A673 (cell line): ENCODE results near the gene MIER2. TPM values are rescaled to one million over a fixed set of nuclear protein-coding genes. Genes with fewer than 3 reads are reported as not detected.

ENCODE experiments used
- BruUV-seq: library from RNA; stranded (reverse); fragments of 400-500 nt; replicated peaks from 2 replicates; lab custom pipeline; 2021; lab: Mats Ljungman, UMichigan
- CTCF ChIA-PET: fragments of 300-600 bp; sonication (Branson Sonifier 250); formaldehyde crosslinking; loops from one replicate; lab custom pipeline; 2022; ENCODE audit warnings: antibody characterized with exemption; lab: Charles Lee
- POLR2A ChIA-PET: fragments of 300-600 bp; sonication (Branson Sonifier 250); formaldehyde crosslinking; loops from one replicate; lab custom pipeline; 2022; ENCODE audit warnings: antibody characterized with exemption; ENCODE audit not compliant: low non-redundant PET; lab: Charles Lee
- DNase-seq: peaks from one replicate; pipeline ENCODE4 v3.0.0-alpha.2; 2015; ENCODE audit warnings: low spot score
- H3K27ac ChIP-seq: fragments of 200-600 bp; sonication (generic); 2 replicates; pipeline ENCODE4 v1.5.1; 2016; ENCODE audit warnings: mixed run types, low read depth, mild to moderate bottlenecking, mixed read lengths, antibody characterized with exemption, low read length; ENCODE audit not compliant: poor library complexity, severe bottlenecking
- H3K27me3 ChIP-seq: fragments of 200-600 bp; sonication (generic); replicated peaks from 2 replicates; pipeline ENCODE4 v1.6.1; 2017; ENCODE audit warnings: mixed run types, low read depth, mild to moderate bottlenecking, mixed read lengths, antibody characterized with exemption, low read length; ENCODE audit not compliant: insufficient read depth, poor library complexity
- H3K36me3 ChIP-seq: fragments of 200-600 bp; sonication (generic); 2 replicates; pipeline ENCODE4 v1.6.1; 2016; ENCODE audit warnings: mixed run types, mild to moderate bottlenecking, mixed read lengths, antibody characterized with exemption, low read length; ENCODE audit not compliant: insufficient read depth, poor library complexity, severe bottlenecking
- H3K4me1 ChIP-seq: fragments of 200-600 bp; sonication (generic); 2 replicates; pipeline ENCODE4 v1.6.1; 2017; ENCODE audit warnings: mixed run types, mild to moderate bottlenecking, mixed read lengths, antibody characterized with exemption, low read length; ENCODE audit not compliant: insufficient read depth, poor library complexity, severe bottlenecking
- H3K4me3 ChIP-seq: fragments of 200-600 bp; sonication (generic); 2 replicates; pipeline ENCODE4 v1.5.1; 2016; ENCODE audit warnings: low read depth, mixed run types, mild to moderate bottlenecking, mixed read lengths, low read length; ENCODE audit not compliant: poor library complexity, severe bottlenecking
- H3K9me3 ChIP-seq: fragments of 200-600 bp; sonication (generic); 2 replicates; pipeline ENCODE4 v1.6.1; 2016; ENCODE audit warnings: mixed run types, low read depth, mild to moderate bottlenecking, mixed read lengths, antibody characterized with exemption, low read length; ENCODE audit not compliant: poor library complexity, severe bottlenecking
- EZH2 ChIP-seq: fragments of 200-600 bp; sonication (generic); IDR thresholded peaks from 2 replicates; pipeline ENCODE4 v1.6.1; 2017; ENCODE audit warnings: borderline replicate concordance, low read depth, mild to moderate bottlenecking, mixed read lengths, antibody characterized with exemption, low read length; ENCODE audit not compliant: poor library complexity, severe bottlenecking
- intact Hi-C: fragments of 100-400 bp; cut with micrococcal nuclease; formaldehyde crosslinking; loops from one replicate; pipeline ENCODE4 v1.10.0; 2022; ENCODE audit not compliant: unreplicated experiment
- total RNA-seq: library from RNA; stranded (reverse); gene quantifications from 2 replicates; pipeline ENCODE4 v1.2.3, GENCODE V29; 2021
- TF ChIP-seq, protein P1 (sequence below): fragments of 300-800, 200-600 bp; sonication (generic); conservative IDR thresholded peaks from 2 replicates; pipeline ENCODE4 v1.5.1; 2017; ENCODE audit warnings: low read depth, mild to moderate bottlenecking, antibody characterized with exemption, low read length, moderate library complexity, mixed read lengths

The MIER2 gene
- total RNA-seq, 1 experiment from 2014 or later: 47.8 TPM

- CTCF ChIA-PET: no interaction called here
- H3K27me3 ChIP-seq: no peaks in the 10 kb centered on the region
- no TSS peak for BruUV-seq
These were observed 17.7 kb downstream of the MIER2 start for GRCh38 chr19:326871-327270.

GRCh38 chr19:325937-326565, 18.5 kb downstream of the MIER2 start:
- CTCF ChIA-PET: no interaction called here
- Histone ChIP-seq H3K27me3 (no peaks in the 10 kb centered on the region), H3K4me1 (no peaks in the 10 kb centered on the region), H3K4me3 (no peak overlapping the region), H3K27ac (no peak overlapping the region), H3K9me3 (peaks cover 4% of the 10 kb centered on the region), H3K36me3 (peaks cover 78% of the 10 kb centered on the region)
- BruUV-seq: no TSS peak
- POLR2A ChIA-PET: no interaction called here
- TF ChIP-seq, protein P1, sequence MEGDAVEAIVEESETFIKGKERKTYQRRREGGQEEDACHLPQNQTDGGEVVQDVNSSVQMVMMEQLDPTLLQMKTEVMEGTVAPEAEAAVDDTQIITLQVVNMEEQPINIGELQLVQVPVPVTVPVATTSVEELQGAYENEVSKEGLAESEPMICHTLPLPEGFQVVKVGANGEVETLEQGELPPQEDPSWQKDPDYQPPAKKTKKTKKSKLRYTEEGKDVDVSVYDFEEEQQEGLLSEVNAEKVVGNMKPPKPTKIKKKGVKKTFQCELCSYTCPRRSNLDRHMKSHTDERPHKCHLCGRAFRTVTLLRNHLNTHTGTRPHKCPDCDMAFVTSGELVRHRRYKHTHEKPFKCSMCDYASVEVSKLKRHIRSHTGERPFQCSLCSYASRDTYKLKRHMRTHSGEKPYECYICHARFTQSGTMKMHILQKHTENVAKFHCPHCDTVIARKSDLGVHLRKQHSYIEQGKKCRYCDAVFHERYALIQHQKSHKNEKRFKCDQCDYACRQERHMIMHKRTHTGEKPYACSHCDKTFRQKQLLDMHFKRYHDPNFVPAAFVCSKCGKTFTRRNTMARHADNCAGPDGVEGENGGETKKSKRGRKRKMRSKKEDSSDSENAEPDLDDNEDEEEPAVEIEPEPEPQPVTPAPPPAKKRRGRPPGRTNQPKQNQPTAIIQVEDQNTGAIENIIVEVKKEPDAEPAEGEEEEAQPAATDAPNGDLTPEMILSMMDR: no peak
- no peak for TF ChIP-seq EZH2
- intact Hi-C loops: no loop called here
- no peak for DNase-seq

More at GRCh38 chr19:326871-327270, 17.7 kb downstream of the MIER2 start:
- Histone ChIP-seq H3K9me3 (peaks cover 4% of the 10 kb centered on the region), H3K4me1 (no peaks in the 10 kb centered on the region), H3K36me3 (peaks cover 78% of the 10 kb centered on the region), H3K4me3 (no peak overlapping the region), H3K27ac (no peak overlapping the region)
- TF ChIP-seq, protein P1: no peak
- TF ChIP-seq EZH2: no peak
- POLR2A ChIA-PET: no interaction called here
- DNase-seq: no peak
- intact Hi-C loops: no loop called here

DNA sequence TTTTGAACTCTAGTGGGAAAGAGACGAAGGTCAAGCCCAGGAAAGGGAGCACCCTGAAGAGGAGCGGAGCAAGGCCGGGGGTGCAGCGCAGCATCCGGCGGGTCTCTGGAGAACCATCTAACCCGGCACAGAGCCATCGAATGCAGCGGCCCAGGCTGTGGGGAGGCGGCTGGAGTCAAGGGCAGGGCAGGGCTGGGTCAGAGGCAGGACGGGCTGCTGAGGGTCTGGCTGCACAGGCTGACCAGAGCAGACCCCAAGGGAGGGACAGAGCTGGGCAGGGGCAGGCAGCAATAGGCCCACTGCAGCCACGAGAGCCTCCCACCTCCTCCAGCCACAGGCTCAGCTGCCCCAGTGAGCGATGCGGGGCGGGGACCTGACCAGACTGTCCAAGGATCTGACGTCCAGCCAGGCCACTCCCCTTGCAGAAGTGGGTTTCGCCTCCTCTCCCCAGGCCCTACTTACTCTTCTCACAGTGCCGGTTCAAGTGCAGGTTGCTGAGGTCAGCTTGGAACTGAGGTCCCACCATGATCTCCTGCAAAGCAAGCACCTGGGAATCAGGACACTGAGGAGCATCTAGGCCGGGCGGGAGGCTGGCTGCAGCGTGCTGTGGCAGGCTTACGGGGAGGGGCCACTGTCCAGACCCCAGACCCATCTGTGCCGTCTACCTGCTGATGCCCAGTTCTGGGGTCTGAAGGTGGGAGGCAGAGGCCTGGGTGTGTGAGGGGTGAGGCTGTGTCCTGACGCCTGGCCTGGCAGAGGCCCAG, 19.2 kb downstream of the MIER2 start:
- DNase-seq: no peak
- no TSS peak for BruUV-seq
- Histone ChIP-seq H3K4me3 (no peak overlapping the region), H3K9me3 (no peaks in the 10 kb centered on the region), H3K27ac (no peak overlapping the region), H3K27me3 (no peaks in the 10 kb centered on the region), H3K4me1 (no peaks in the 10 kb centered on the region), H3K36me3 (peaks cover 78% of the 10 kb centered on the region)
- POLR2A ChIA-PET: no interaction called here
- TF ChIP-seq, protein P1: no peak
- no peak for TF ChIP-seq EZH2
- CTCF ChIA-PET: no interaction called here
- intact Hi-C loops: no loop called here
